OCI-LY7 (cell line): ENCODE measurements around the gene PPL.

ENCODE experiments used
- EZH2phosphoT487 ChIP-seq: fragments of 200-600 bp; sonication (generic); IDR thresholded peaks from 2 replicates; pipeline ENCODE4 v1.6.1; 2018; ENCODE audit warnings: low read depth, borderline replicate concordance, mild to moderate bottlenecking, mixed run types, antibody characterized with exemption, low read length, moderate library complexity, mixed read lengths
- TF ChIP-seq, protein P1 (sequence below): fragments of 200-600 bp; sonication (generic); conservative IDR thresholded peaks from 2 replicates; pipeline ENCODE4 v1.5.1; 2014; ENCODE audit warnings: mild to moderate bottlenecking, antibody characterized with exemption, low read length, moderate library complexity, mixed read lengths

DNA sequence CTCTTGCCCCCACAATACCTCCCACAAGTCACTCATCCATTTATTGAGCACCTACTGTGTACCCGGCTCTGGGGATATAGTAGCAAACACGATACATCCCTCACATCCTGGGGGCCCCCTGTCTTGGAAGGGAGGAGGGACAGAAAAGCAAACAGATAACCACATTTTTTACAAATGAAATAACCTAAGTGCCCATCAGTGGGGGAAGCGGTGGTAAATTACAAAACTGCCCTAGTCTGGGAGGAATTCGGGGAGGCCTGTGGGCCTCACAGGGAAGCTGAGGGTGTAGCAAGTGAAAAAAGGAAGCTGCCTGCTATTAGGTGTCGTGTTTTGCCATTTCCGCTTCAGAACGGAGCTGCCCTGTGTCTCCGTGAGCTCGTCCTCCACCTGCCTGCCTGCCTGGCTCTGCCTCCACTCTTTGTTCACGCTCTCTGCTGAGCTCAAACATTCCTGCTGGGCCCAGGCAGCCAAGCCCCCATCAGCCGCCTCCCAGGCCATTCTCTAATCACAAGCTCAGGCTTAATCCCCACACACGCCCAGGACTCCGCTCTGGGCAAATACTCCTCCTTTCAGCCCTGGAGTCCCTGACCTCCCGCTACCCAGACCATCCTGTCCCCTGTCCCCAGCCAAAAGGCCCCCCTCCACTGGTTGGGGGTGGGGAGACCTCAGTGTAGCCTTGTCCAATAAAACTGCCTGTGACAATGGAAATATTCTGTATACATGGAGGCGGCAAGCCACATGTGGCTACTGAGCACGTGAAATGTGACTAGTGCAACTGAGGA lies 11.0 kb upstream of the PPL start:
- TF ChIP-seq, protein P1, sequence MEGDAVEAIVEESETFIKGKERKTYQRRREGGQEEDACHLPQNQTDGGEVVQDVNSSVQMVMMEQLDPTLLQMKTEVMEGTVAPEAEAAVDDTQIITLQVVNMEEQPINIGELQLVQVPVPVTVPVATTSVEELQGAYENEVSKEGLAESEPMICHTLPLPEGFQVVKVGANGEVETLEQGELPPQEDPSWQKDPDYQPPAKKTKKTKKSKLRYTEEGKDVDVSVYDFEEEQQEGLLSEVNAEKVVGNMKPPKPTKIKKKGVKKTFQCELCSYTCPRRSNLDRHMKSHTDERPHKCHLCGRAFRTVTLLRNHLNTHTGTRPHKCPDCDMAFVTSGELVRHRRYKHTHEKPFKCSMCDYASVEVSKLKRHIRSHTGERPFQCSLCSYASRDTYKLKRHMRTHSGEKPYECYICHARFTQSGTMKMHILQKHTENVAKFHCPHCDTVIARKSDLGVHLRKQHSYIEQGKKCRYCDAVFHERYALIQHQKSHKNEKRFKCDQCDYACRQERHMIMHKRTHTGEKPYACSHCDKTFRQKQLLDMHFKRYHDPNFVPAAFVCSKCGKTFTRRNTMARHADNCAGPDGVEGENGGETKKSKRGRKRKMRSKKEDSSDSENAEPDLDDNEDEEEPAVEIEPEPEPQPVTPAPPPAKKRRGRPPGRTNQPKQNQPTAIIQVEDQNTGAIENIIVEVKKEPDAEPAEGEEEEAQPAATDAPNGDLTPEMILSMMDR: no peak
- no peak for TF ChIP-seq EZH2phosphoT487
